ENCODE measurements around the gene ITGAD.

ITGAD gene

GRCh38 chr16:31475946-31476302 lies 82.8 kb downstream of the ITGAD start:
- H3K27ac ChIP-seq (ENCODE audit: low read depth, low read length) = peak overlapping the region; percentile 67

More at GRCh38 chr16:31475946-31476302, 82.8 kb downstream of the ITGAD start:
- Histone ChIP-seq H3K9me3 (ENCODE audit: low read length) (no peaks in the 10 kb centered on the region), H3K4me3 (ENCODE audit: low read depth in 1 of 2, low read length in 2 of 2) (peak overlapping the region in 1 of 2 donors; percentile 9), H3K4me1 (ENCODE audit: insufficient read depth, low read length) (peaks cover 48% of the 10 kb centered on the region), H3K27me3 (ENCODE audit: control insufficient read depth in 1 of 2, insufficient read depth in 2 of 2, low read length in 2 of 2) (no peaks in the 10 kb centered on the region), H3K36me3 (ENCODE audit: insufficient read depth, low read length) (peaks cover 47% of the 10 kb centered on the region), H3K9ac (ENCODE audit: low read length) (no peak overlapping the region)
